MM.1S (cell line): ENCODE results near the gene EPB41L4B.

Experiments used
- DNase-seq: peaks from one replicate; pipeline ENCODE4 v3.0.0-alpha.2; 2015
- H2AFZ ChIP-seq: fragments of 300-600 bp; sonication (generic); 2 replicates; pipeline ENCODE4 v1.6.0; 2016; ENCODE audit warnings: antibody characterized with exemption, low read length
- H3F3A ChIP-seq: fragments of 300-600 bp; sonication (generic); 2 replicates; pipeline ENCODE4 v1.6.1; 2016; ENCODE audit warnings: mild to moderate bottlenecking, antibody characterized with exemption, low read length, moderate library complexity, mixed read lengths; ENCODE audit not compliant: insufficient read depth
- H3K27ac ChIP-seq: fragments of 300-600 bp; sonication (generic); 2 replicates; pipeline ENCODE4 v1.5.1; 2016; ENCODE audit warnings: mild to moderate bottlenecking, low read length
- H3K27me3 ChIP-seq: fragments of 300-600 bp; sonication (generic); replicated peaks from 2 replicates; pipeline ENCODE4 v1.6.0; 2016; ENCODE audit warnings: low read length; ENCODE audit not compliant: insufficient read depth
- H3K36me3 ChIP-seq: fragments of 300-600 bp; sonication (generic); replicated peaks from 2 replicates; pipeline ENCODE4 v1.6.1; 2016; ENCODE audit warnings: mild to moderate bottlenecking, low read length, mixed read lengths; ENCODE audit not compliant: insufficient read depth
- H3K4me1 ChIP-seq: fragments of 300-600 bp; sonication (generic); 2 replicates; pipeline ENCODE4 v1.6.1; 2016; ENCODE audit warnings: low read length, mixed read lengths
- H3K4me2 ChIP-seq: fragments of 300-600 bp; sonication (generic); 2 replicates; pipeline ENCODE4 v1.6.0; 2016; ENCODE audit warnings: low read depth, low read length
- H3K4me3 ChIP-seq: fragments of 300-600 bp; sonication (generic); 2 replicates; pipeline ENCODE4 v1.5.1; 2016; ENCODE audit warnings: low read length, mixed read lengths
- H3K79me2 ChIP-seq: fragments of 300-600 bp; sonication (generic); 2 replicates; pipeline ENCODE4 v1.6.1; 2016; ENCODE audit warnings: mixed run types, low read length, mixed read lengths
- H3K9ac ChIP-seq: fragments of 300-600 bp; sonication (generic); 2 replicates; pipeline ENCODE4 v1.6.1; 2016; ENCODE audit warnings: low read length, mixed read lengths
- H3K9me2 ChIP-seq: fragments of 300-600 bp; sonication (generic); replicated peaks from 2 replicates; pipeline ENCODE4 v1.6.1; 2016; ENCODE audit warnings: mild to moderate bottlenecking, low read length, mixed read lengths; ENCODE audit not compliant: insufficient read depth
- H3K9me3 ChIP-seq: fragments of 300-600 bp; sonication (generic); replicated peaks from 2 replicates; pipeline ENCODE4 v1.6.1; 2016; ENCODE audit warnings: mild to moderate bottlenecking, low read length, mixed read lengths; ENCODE audit not compliant: insufficient read depth
- H4K20me1 ChIP-seq: fragments of 300-600 bp; sonication (generic); 2 replicates; pipeline ENCODE4 v1.6.1; 2016; ENCODE audit warnings: mild to moderate bottlenecking, low read length, moderate library complexity, mixed read lengths; ENCODE audit not compliant: insufficient read depth
- EZH2 ChIP-seq: fragments of 300-600 bp; sonication (generic); optimal IDR thresholded peaks from 2 replicates; pipeline ENCODE3; 2017; ENCODE audit warnings: low read depth, mild to moderate bottlenecking, antibody characterized with exemption, low read length, mixed read lengths
- EZH2phosphoT487 ChIP-seq: fragments of 300-600 bp; sonication (generic); IDR thresholded peaks from 2 replicates; pipeline ENCODE4 v1.6.1; 2018; ENCODE audit warnings: antibody characterized with exemption, low read length
- TF ChIP-seq, protein P1 (sequence below): fragments of 300-600 bp; sonication (generic); IDR thresholded peaks from 2 replicates; pipeline ENCODE4 v1.5.1; 2016; ENCODE audit warnings: antibody characterized with exemption, low read length, mixed read lengths

EPB41L4B gene

DNA sequence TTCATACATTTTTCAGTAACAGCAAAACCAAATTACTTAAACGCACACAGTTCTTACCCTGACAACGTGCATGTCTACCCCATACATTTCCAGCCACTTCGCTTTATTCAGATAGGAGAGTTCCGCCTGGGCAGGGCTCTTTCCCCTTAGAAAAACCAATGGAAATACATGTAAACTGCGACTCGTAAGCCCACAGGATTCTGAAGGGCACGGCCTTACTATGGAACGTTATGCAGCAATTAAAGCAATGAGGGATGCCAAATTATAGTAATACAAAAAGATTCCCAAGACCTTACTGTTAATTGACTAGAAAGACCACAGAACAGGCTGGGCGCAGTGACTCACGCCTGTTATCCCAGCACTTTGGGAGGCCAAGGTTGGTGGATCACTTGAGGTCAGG lies 64.5 kb downstream of the EPB41L4B start:
- Histone ChIP-seq H3K27ac (no peak overlapping the region), H3K79me2 (no peaks in the 10 kb centered on the region), H3K9me2 (no peaks in the 10 kb centered on the region), H3K9ac (no peak overlapping the region), H2AFZ (no peak overlapping the region), H3K36me3 (no peaks in the 10 kb centered on the region), H3K4me3 (no peak overlapping the region), H3K4me1 (no peaks in the 10 kb centered on the region), H3K27me3 (no peaks in the 10 kb centered on the region), H4K20me1 (no peaks in the 10 kb centered on the region), H3K4me2 (no peak overlapping the region), H3K9me3 (no peaks in the 10 kb centered on the region), H3F3A (no peaks in the 10 kb centered on the region)
- TF ChIP-seq EZH2phosphoT487: no peak
- TF ChIP-seq, protein P1, sequence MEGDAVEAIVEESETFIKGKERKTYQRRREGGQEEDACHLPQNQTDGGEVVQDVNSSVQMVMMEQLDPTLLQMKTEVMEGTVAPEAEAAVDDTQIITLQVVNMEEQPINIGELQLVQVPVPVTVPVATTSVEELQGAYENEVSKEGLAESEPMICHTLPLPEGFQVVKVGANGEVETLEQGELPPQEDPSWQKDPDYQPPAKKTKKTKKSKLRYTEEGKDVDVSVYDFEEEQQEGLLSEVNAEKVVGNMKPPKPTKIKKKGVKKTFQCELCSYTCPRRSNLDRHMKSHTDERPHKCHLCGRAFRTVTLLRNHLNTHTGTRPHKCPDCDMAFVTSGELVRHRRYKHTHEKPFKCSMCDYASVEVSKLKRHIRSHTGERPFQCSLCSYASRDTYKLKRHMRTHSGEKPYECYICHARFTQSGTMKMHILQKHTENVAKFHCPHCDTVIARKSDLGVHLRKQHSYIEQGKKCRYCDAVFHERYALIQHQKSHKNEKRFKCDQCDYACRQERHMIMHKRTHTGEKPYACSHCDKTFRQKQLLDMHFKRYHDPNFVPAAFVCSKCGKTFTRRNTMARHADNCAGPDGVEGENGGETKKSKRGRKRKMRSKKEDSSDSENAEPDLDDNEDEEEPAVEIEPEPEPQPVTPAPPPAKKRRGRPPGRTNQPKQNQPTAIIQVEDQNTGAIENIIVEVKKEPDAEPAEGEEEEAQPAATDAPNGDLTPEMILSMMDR: no peak
- no peak for TF ChIP-seq EZH2
- DNase-seq: no peak

DNA sequence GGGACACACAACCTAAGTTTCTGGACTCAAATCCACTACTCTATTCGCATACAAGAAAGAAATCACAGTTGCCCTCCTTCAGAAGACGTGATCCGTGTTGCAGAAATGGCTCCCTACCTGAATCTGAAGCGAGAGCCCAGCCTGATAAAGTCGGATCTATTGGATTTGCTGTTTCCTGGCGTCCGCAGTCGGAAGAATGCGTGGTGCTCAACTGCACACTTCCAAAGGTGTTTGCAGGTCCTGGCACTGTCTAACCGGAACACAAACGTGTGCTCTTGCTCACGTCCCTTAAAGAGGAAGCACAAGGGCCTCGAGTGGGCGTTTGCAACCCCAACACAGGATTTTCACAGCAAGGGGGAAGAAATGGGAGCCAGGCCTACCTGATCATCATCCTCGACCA lies 65.5 kb downstream of the EPB41L4B start:
- Histone ChIP-seq H3K9ac (no peak overlapping the region), H4K20me1 (no peaks in the 10 kb centered on the region), H3K4me3 (no peak overlapping the region), H3K4me2 (no peak overlapping the region), H2AFZ (no peak overlapping the region), H3K27me3 (no peaks in the 10 kb centered on the region), H3K9me3 (no peaks in the 10 kb centered on the region), H3K36me3 (no peaks in the 10 kb centered on the region), H3K79me2 (no peaks in the 10 kb centered on the region), H3K9me2 (no peaks in the 10 kb centered on the region), H3K4me1 (no peaks in the 10 kb centered on the region), H3K27ac (no peak overlapping the region), H3F3A (no peaks in the 10 kb centered on the region)
- DNase-seq: no peak
- TF ChIP-seq EZH2phosphoT487 (no peak), EZH2 (no peak)
- TF ChIP-seq, protein P1: no peak

- H3K9ac ChIP-seq: no peak overlapping the region
- H2AFZ ChIP-seq: no peak overlapping the region
- no peaks in the 10 kb centered on the region for H3K79me2 ChIP-seq
- no peaks in the 10 kb centered on the region for H3F3A ChIP-seq
- H4K20me1 ChIP-seq: no peaks in the 10 kb centered on the region
- no peaks in the 10 kb centered on the region for H3K9me3 ChIP-seq
- no peak overlapping the region for H3K4me2 ChIP-seq
- H3K36me3 ChIP-seq: no peaks in the 10 kb centered on the region
- H3K9me2 ChIP-seq: no peaks in the 10 kb centered on the region
- H3K4me1 ChIP-seq: no peaks in the 10 kb centered on the region
- no peak for DNase-seq
- H3K27me3 ChIP-seq: no peaks in the 10 kb centered on the region
- H3K4me3 ChIP-seq: no peak overlapping the region
- TF ChIP-seq, protein P1: no peak
- TF ChIP-seq EZH2 (no peak), EZH2phosphoT487 (no peak)
- H3K27ac ChIP-seq: no peak overlapping the region
Observed at GRCh38 chr9:109254317-109254716, 66.5 kb downstream of the EPB41L4B start.
